Glutamatergic neuron (in vitro differentiated cells): ENCODE results near the gene TTC9C. TPM values are rescaled to one million over a fixed set of nuclear protein-coding genes. Genes with fewer than 3 reads are reported as not detected.
A peak's percentile ranks its signal among the peaks of the same experiment; 100 is the strongest.
"Not testable (repeated sequence)": the region's sequence is repeated elsewhere in the genome, so short reads cannot be mapped to it uniquely, and the experiment has no call there.

ENCODE experiments used
- DNase-seq: peaks from one replicate; pipeline ENCODE4 v3.0.0; 2022
- H3K27ac Mint-ChIP-seq: one replicate; pipeline ENCODE4 v1.8.0; 2020; ENCODE audit warnings: mild to moderate bottlenecking, mixed read lengths, inconsistent platforms; ENCODE audit not compliant: unreplicated experiment
- H3K27me3 Mint-ChIP-seq: one replicate; pipeline ENCODE4 v1.8.0; 2020; ENCODE audit warnings: mild to moderate bottlenecking, moderate library complexity, mixed read lengths, inconsistent platforms; ENCODE audit not compliant: unreplicated experiment
- H3K36me3 Mint-ChIP-seq: one replicate; pipeline ENCODE4 v1.8.0; 2020; ENCODE audit warnings: mild to moderate bottlenecking, mixed read lengths, inconsistent platforms; ENCODE audit not compliant: unreplicated experiment
- H3K4me1 Mint-ChIP-seq: one replicate; pipeline ENCODE4 v1.8.0; 2020; ENCODE audit warnings: mild to moderate bottlenecking, low read depth, mixed read lengths, inconsistent platforms; ENCODE audit not compliant: unreplicated experiment
- H3K4me3 Mint-ChIP-seq: one replicate; pipeline ENCODE4 v1.8.0; 2020; ENCODE audit warnings: mild to moderate bottlenecking, mixed read lengths, inconsistent platforms; ENCODE audit not compliant: unreplicated experiment
- H3K9me3 Mint-ChIP-seq: one replicate; pipeline ENCODE4 v1.8.0; 2020; ENCODE audit warnings: mild to moderate bottlenecking, moderate library complexity, mixed read lengths, inconsistent platforms; ENCODE audit not compliant: unreplicated experiment
- total RNA-seq: library from RNA; stranded (reverse); fragmentation: NEBNext Ultra II Directional; extraction: Animal tissue kit (Norgen Biotek cat#: 25700); gene quantifications from one replicate; pipeline ENCODE4 v1.2.1, GENCODE V29; 2021; ENCODE audit not compliant: unreplicated experiment
- TF ChIP-seq, protein P1 (sequence below): fragments of 200-600 bp; sonication (generic); IDR thresholded peaks from one replicate; pipeline ENCODE4 v1.5.0; 2021; ENCODE audit not compliant: partially characterized antibody, unreplicated experiment

The TTC9C gene
- total RNA-seq, 1 donor from 2014 or later: 34.1 TPM

DNA sequence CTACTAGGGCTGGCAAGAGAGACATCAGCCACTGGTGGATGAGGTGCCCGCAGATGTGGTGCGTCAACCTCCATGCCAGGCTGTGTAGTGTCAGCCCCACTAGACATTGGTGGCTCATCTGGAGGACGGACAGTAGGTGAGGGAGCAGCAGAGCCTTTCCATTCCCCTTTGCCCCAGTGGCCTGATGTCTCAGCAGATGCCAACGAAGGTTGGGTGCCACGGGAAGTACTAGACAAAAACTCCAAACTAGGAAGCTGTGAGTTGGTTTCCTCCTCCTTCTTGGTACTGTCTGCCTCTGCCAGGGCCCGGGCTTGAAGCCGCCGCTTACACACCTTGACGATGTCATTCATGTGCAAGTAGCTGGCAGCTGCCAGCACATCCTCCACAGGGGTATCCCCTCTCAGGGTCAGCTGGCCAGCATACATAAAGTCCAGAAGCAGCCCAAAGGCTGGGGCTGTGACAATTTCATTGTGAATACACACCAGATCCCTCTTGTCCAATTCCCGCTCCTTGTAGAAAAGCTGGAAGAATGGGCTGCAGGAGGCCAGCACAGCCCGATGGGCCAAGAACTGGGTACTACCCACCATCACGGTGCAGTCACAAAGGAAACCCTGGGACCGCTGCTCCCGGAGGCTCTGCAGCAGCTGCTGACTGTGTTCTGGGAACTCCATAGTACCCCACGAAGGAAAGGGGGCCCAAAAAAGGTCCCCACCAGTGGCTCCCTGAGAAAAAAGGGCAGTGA lies 24.9 kb downstream of the TTC9C start:
- no peak for DNase-seq
- Mint-ChIP-seq H3K4me3 (peak overlapping the region; percentile 93), H3K4me1 (peaks cover 1% of the 10 kb centered on the region), H3K36me3 (no peaks in the 10 kb centered on the region), H3K9me3 (peaks cover 13% of the 10 kb centered on the region), H3K27me3 (peaks cover 3% of the 10 kb centered on the region), H3K27ac (peak overlapping the region; percentile 97)
- TF ChIP-seq, protein P1, sequence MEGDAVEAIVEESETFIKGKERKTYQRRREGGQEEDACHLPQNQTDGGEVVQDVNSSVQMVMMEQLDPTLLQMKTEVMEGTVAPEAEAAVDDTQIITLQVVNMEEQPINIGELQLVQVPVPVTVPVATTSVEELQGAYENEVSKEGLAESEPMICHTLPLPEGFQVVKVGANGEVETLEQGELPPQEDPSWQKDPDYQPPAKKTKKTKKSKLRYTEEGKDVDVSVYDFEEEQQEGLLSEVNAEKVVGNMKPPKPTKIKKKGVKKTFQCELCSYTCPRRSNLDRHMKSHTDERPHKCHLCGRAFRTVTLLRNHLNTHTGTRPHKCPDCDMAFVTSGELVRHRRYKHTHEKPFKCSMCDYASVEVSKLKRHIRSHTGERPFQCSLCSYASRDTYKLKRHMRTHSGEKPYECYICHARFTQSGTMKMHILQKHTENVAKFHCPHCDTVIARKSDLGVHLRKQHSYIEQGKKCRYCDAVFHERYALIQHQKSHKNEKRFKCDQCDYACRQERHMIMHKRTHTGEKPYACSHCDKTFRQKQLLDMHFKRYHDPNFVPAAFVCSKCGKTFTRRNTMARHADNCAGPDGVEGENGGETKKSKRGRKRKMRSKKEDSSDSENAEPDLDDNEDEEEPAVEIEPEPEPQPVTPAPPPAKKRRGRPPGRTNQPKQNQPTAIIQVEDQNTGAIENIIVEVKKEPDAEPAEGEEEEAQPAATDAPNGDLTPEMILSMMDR: no peak

GRCh38 chr11:62753736-62754603 lies 25.7 kb downstream of the TTC9C start, which contains the start of gene ZBTB3:
TSS of gene ZBTB3 (minus strand) at chr11:62754160. CDS start at chr11:62753664, 496 bp downstream.
- peaks cover 1% of the 10 kb centered on the region for H3K4me1 Mint-ChIP-seq

DNA sequence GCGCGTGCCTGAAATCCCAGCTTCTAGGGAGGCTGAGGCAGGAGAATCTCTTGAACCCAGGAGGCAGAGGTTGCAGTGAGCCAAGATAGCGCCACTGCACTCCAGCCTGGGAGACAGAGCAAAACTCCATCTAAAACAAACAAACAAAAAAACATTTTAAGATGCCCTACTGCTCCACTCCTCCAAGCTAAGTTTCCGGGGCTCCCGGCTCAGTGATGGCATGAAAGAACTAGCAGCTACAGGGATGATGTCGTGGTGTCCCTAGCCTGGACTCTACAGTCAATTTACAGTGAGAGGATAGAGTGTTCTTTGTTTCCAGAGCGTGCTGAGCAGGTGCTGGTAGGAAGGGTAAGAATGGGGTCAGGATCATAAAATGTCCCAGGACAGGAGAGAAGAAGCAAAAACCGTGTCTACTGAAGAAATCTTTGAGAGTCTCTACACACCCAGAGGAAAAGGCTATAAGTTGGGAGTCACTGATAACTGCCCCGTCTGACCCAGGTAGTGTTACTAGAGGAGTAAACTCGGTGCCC lies 26.9 kb downstream of the TTC9C start:
- Mint-ChIP-seq H3K27ac (peak overlapping the region; percentile 45), H3K36me3 (no peaks in the 10 kb centered on the region), H3K4me3 (peak overlapping the region; percentile 93), H3K9me3 (peaks cover 13% of the 10 kb centered on the region), H3K4me1 (peaks cover 1% of the 10 kb centered on the region), H3K27me3 (peaks cover 4% of the 10 kb centered on the region)
- TF ChIP-seq, protein P1: no peak
- no peak for DNase-seq

More at GRCh38 chr11:62753736-62754603, 25.7 kb downstream of the TTC9C start, which contains the start of gene ZBTB3:
- Mint-ChIP-seq H3K9me3 (peaks cover 13% of the 10 kb centered on the region), H3K27me3 (peaks cover 3% of the 10 kb centered on the region), H3K36me3 (no peaks in the 10 kb centered on the region), H3K27ac (peak within 1 kb of the TSS; percentile 97), H3K4me3 (peak within 1 kb of the TSS; percentile 93)
- TF ChIP-seq, protein P1: no peak
- DNase-seq: peak; percentile 95

GRCh38 chr11:62757846-62758788 lies 29.8 kb downstream of the TTC9C start:
- TF ChIP-seq, protein P1: no peak
- Mint-ChIP-seq H3K36me3 (no peaks in the 10 kb centered on the region), H3K27me3 (peaks cover 5% of the 10 kb centered on the region), H3K4me1 (peaks cover 1% of the 10 kb centered on the region), H3K4me3 (no peak overlapping the region), H3K27ac (no peak overlapping the region), H3K9me3 (peaks cover 13% of the 10 kb centered on the region)
- DNase-seq: no peak

- H3K27ac Mint-ChIP-seq: peak overlapping the region; percentile 43
- not testable (repeated sequence) for H3K4me1 Mint-ChIP-seq, H3K36me3 Mint-ChIP-seq, H3K9me3 Mint-ChIP-seq, H3K27me3 Mint-ChIP-seq, DNase-seq
- H3K4me3 Mint-ChIP-seq: peak overlapping the region; percentile 52
Observed at GRCh38 chr11:62760867-62761227, 32.6 kb downstream of the TTC9C start.
